ENCODE measurements around the gene TM4SF1.

DNA sequence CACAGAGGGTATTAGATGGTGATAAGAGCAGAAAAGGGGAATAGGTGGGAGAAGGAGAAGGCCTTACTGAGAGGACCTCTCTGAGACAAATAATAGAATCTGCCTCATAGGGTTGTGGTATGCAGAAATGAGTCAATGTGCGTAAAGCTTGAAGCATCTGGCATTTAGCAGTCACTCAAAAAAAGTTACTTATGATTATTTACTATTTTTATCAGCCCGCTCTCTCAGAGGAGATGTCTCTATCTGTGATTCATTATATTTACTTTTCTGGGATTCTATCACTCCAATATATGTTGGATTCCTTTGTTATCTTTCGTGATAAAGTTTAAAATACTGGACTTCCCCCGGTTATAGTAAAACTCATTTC lies 4.6 kb upstream of the TM4SF1 start:
- TF ChIP-seq, protein P1, sequence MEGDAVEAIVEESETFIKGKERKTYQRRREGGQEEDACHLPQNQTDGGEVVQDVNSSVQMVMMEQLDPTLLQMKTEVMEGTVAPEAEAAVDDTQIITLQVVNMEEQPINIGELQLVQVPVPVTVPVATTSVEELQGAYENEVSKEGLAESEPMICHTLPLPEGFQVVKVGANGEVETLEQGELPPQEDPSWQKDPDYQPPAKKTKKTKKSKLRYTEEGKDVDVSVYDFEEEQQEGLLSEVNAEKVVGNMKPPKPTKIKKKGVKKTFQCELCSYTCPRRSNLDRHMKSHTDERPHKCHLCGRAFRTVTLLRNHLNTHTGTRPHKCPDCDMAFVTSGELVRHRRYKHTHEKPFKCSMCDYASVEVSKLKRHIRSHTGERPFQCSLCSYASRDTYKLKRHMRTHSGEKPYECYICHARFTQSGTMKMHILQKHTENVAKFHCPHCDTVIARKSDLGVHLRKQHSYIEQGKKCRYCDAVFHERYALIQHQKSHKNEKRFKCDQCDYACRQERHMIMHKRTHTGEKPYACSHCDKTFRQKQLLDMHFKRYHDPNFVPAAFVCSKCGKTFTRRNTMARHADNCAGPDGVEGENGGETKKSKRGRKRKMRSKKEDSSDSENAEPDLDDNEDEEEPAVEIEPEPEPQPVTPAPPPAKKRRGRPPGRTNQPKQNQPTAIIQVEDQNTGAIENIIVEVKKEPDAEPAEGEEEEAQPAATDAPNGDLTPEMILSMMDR (IDR thresholded peaks at IDR 0.05; ENCODE audit: poor library complexity, severe bottlenecking), result no peak
- TF ChIP-seq EP300 (conservative IDR thresholded peaks at IDR 0.05; ENCODE audit: poor library complexity, severe bottlenecking) (no peak), EZH2 (IDR thresholded peaks at IDR 0.05; ENCODE audit: borderline replicate concordance, insufficient read depth, low read length, poor library complexity, severe bottlenecking) (no peak), TAF1 (IDR thresholded peaks at IDR 0.05; ENCODE audit: low read depth) (no peak), MXI1 (conservative IDR thresholded peaks at IDR 0.05; ENCODE audit: poor library complexity, severe bottlenecking) (no peak)

Data from neural cell (in vitro differentiated cells).